Measurements from ENCODE around the gene WIPF3.
"Not testable (repeated sequence)": the region's sequence is repeated elsewhere in the genome, so short reads cannot be mapped to it uniquely, and the experiment has no call there.

Gene WIPF3

GRCh38 chr7:29883462-29884398, 77.4 kb downstream of the WIPF3 start:
- DNase-seq, result no peak

- no peak for DNase-seq
Measured at GRCh38 chr7:29884399-29885272, 78.3 kb downstream of the WIPF3 start.

GRCh38 chr7:29885626-29886025, 79.3 kb downstream of the WIPF3 start:
- no peak for DNase-seq

- DNase-seq, result no peak
Measured at GRCh38 chr7:29886827-29887226, 80.5 kb downstream of the WIPF3 start.

GRCh38 chr7:29888006-29888405, 81.7 kb downstream of the WIPF3 start:
- no peak for DNase-seq

- DNase-seq, result no peak
Measured at GRCh38 chr7:29889288-29889687, 83.0 kb downstream of the WIPF3 start.

- no peak for DNase-seq
Measured at GRCh38 chr7:29890251-29890650, 83.9 kb downstream of the WIPF3 start.

GRCh38 chr7:29890786-29891185, 84.5 kb downstream of the WIPF3 start:
- not testable (repeated sequence) for DNase-seq

GRCh38 chr7:29891766-29892165, 85.5 kb downstream of the WIPF3 start:
- DNase-seq, result no peak

- DNase-seq, result no peak
Measured at GRCh38 chr7:29892231-29892630, 85.9 kb downstream of the WIPF3 start.

GRCh38 chr7:29893351-29893965, 87.2 kb downstream of the WIPF3 start:
- DNase-seq, result no peak

GRCh38 chr7:29894256-29894655, 87.9 kb downstream of the WIPF3 start:
- DNase-seq, result no peak

- no peak for DNase-seq
Measured at GRCh38 chr7:29895559-29895958, 89.3 kb downstream of the WIPF3 start.

GRCh38 chr7:29896685-29897411, 90.5 kb downstream of the WIPF3 start:
- DNase-seq, result no peak

GRCh38 chr7:29898301-29898700, 92.0 kb downstream of the WIPF3 start:
- DNase-seq, result no peak

GRCh38 chr7:29900745-29901144, 94.4 kb downstream of the WIPF3 start:
- no peak for DNase-seq

GRCh38 chr7:29906200-29907022, 100.1 kb downstream of the WIPF3 start:
- DNase-seq, result no peak

- DNase-seq, result no peak
Measured at GRCh38 chr7:29914180-29914579, 107.9 kb downstream of the WIPF3 start.

- DNase-seq, result no peak
Measured at GRCh38 chr7:29915481-29916215, 109.3 kb downstream of the WIPF3 start.

GRCh38 chr7:29917641-29918040, 111.3 kb downstream of the WIPF3 start:
- no peak for DNase-seq

- no peak for DNase-seq
Measured at GRCh38 chr7:29918850-29919249, 112.5 kb downstream of the WIPF3 start.
